Cardiac fibroblast (primary cell): ENCODE data around the gene RAPGEF1.

Experiments used
- DNase-seq, 2 donors: peaks; one replicate each; pipeline versions ENCODE4 v3.0.0 to v3.0.0-alpha.2; 2010; ENCODE audit warnings: low read depth in 2 of 2
- H3K4me3 ChIP-seq, 2 donors: replicated peaks in 1 of 2; 1 replicate in 1 of 2; 2 replicates in 1 of 2; pipeline ENCODE4 v1.5.1; 2011; ENCODE audit warnings: low read depth in 2 of 2, low read length in 2 of 2, mild to moderate bottlenecking in 2 of 2, moderate library complexity in 1 of 2
- TF ChIP-seq, protein P1 (sequence below): IDR thresholded peaks from one replicate; pipeline ENCODE4 v1.5.1; 2011; ENCODE audit warnings: low read depth, mild to moderate bottlenecking, low read length, inconsistent platforms

RAPGEF1 gene

DNA sequence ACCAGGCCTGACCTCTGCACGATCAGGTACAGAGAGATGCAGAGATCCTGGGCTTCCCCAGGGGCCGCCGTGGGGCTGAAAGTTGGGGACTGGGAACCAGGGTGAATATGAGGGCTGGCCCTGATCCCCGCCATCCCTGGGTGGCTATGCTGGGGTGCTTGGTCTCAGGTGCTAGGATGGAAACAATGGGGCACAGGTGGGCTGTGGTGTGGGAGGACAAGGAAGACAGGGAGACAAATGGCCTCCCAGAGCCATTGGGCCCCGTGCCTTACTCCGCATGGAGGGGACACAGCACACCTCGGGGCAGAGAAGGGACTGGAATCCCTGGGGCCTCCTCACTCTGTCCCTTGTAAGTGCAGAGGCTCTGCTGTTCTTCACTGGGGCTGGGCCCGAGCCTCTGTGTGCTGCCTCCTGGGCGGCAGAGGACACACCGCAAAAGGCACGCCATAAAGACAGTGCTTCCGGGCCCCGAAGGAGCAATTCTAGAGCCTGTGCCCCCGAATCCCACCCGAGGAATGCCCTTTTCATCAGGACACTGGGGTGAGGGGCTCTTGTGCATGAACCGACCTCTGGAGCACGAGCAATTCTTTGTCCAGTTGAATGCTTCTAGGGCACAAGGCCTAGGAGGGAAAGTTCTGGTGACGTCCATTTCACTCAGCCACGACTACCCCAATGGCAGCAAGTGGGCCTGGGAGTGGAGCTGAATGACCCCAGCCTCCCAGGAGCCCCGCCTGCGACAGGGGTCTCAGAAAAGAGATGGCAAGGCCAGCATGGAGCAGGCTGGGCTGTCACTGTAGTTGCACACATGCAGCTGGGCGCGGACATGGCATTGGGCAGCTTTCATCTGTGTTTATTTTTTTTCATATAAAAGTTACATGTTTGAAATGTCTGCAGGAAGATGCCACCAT lies 163.7 kb downstream of the RAPGEF1 start:
- no peak for DNase-seq
- TF ChIP-seq, protein P1, sequence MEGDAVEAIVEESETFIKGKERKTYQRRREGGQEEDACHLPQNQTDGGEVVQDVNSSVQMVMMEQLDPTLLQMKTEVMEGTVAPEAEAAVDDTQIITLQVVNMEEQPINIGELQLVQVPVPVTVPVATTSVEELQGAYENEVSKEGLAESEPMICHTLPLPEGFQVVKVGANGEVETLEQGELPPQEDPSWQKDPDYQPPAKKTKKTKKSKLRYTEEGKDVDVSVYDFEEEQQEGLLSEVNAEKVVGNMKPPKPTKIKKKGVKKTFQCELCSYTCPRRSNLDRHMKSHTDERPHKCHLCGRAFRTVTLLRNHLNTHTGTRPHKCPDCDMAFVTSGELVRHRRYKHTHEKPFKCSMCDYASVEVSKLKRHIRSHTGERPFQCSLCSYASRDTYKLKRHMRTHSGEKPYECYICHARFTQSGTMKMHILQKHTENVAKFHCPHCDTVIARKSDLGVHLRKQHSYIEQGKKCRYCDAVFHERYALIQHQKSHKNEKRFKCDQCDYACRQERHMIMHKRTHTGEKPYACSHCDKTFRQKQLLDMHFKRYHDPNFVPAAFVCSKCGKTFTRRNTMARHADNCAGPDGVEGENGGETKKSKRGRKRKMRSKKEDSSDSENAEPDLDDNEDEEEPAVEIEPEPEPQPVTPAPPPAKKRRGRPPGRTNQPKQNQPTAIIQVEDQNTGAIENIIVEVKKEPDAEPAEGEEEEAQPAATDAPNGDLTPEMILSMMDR: no peak
- no peak overlapping the region for H3K4me3 ChIP-seq

DNA sequence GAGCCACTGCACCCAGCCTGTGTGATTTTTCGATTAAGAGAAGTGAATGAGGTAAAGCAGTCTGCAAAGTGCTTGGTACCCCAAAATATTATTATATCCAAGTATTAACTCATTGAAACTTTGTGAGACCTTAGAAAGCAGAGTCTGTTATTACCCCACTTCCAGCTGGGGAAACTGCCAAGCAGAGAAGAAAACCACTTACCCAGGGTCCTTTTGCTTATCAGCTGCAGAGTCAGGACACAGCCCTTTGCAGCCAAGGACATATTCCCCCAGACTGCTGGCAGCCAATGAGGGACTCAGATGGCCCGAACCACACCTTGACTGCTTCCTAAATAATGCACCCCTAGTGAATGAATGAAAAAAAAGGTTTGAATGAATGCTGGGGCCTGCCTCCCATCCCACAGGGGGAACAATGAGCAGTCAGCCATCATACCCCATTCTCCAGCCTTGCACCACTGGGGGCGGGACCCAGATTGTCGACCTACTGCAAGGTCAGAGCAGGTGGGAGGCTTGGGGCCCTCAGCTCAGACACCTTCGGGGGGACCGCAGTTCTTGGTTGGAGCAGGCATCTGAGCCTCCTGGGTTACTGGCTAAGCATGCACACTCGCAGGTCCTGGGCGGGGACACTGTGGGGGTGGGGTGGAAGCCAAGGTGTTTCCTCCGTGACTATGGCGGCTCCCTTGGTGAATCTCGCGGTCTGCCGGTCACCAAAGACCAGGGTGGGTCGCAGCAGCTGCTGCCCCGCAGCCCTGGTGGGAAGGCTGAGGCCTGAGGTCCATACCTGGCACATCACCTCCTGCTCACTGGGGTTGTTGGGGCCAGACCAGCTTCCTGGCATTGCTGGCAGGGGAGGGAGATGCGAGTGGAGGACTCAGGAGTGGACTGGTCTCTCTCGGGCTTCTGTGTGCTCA lies 164.9 kb downstream of the RAPGEF1 start:
- no peak for DNase-seq
- TF ChIP-seq, protein P1: no peak
- H3K4me3 ChIP-seq: no peak overlapping the region

DNA sequence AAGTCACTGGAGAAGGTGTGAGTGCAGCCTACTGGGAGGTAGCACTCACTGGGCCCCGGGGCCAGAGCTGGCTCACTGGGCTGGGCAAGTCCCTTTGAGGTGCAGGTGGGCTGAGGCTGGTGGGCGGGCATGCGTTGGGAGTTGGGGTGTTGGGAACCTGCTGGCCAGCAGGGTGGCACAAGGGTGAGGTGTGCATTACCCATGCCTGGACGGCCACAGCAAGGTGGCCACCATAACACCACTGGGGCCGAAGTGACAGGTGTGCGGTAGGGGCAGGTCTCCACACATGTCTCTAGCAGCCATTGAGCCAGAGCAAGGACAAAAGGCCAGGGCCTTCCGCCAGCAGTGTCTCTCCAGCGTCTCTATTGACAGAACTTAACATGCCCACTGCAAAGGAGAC lies 172.0 kb downstream of the RAPGEF1 start:
- DNase-seq: no peak
- H3K4me3 ChIP-seq: no peak overlapping the region
- TF ChIP-seq, protein P1: no peak

DNA sequence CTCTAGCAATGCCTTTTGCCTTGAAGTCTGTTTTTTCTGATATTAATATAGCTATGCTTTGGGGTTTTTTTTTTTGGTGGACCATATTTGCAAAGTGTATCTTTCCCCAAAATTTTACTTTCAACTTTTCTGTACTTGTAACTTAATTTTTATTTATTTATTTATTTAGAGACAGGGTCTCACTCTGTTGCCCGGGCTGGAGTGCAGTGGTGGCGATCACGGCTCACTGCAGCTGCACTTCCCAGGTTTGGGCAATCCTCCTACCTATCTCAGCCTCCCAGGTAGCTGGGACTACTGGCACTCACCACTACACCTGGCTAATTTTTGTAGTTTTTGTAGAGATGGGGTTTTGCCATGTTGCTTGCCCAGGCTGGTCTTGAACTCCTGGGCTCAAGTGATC lies 173.7 kb downstream of the RAPGEF1 start:
- no peak overlapping the region for H3K4me3 ChIP-seq
- no peak for DNase-seq
- TF ChIP-seq, protein P1: no peak

DNA sequence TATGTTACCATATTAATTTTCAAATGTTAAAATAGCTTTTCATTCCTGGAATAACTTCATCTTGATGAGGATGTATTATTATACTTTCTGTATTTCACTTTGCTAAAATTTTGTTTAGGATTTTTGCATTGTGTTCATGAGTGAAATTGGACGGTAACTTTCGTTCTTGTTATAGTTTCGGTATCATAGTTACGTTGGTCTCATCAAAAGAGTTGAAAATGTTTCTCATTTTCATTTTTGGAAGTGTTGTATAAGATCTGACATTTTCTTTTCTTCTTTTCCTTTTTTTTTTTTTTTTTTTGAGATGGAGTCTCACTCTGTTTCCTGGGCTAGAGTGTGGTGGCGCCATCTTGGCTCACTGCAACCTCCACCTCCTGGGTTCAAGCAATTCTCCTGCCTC lies 174.5 kb downstream of the RAPGEF1 start:
- H3K4me3 ChIP-seq: no peak overlapping the region
- DNase-seq: no peak
- TF ChIP-seq, protein P1: no peak

DNA sequence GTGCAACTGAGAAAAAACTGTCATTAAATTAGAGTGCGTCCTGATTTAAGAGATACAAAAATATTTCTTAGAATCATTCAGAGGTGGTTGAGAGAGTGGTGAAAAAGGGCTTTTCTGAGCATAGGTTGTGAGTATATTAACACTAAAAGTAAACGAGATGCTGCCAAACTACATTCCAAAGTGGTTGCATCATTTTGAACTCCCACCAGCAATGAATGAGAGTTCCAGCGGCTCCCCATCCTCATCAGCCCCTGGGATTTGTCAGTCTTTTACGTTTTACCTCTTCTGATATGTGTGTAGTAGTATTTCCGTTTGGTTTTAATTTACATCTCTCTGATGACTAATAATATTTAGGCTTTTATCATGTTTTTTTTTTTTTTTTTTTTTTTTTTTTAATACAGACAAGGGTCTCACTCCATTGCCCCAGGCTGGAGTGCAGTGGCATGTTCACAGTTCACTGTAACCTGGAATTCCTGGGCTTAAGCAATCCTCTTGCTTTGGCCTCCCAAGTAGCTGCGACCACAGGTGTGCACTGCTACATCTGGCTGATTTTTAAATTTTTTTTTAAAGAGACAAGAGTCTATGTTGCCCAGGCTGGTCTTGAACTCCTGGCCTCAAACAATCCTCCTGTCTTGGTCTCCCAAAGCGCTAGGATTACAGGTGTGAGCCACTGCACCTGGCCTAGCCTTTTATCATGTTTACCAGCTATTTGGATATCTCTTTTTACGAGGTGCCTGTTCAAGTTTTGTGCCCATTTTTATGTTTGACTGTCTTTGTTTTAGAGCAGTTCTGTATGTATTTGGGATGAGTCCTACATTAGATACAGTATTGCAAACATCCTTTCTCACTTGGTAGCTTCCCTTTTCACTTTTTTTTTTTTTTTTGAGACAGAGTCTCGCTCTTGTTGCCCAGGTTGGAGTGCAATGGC lies 177.6 kb downstream of the RAPGEF1 start:
- H3K4me3 ChIP-seq: no peak overlapping the region
- DNase-seq: peak; percentile 43 to 55
- TF ChIP-seq, protein P1: no peak
